Right cardiac atrium (tissue), 5 donors: ENCODE data around the gene FBLN7. TPM values are rescaled to one million over a fixed set of nuclear protein-coding genes. Genes with fewer than 3 reads are reported as not detected.

Experiments used
- ATAC-seq, 2 donors: fragments of 200-7000 bp; cut with Tn5 transposase; one replicate each; pipeline versions ENCODE4 v1.8.0 to v1.9.1; 2020; ENCODE audit warnings: moderate library complexity in 2 of 2, mild to moderate bottlenecking in 1 of 2
- DNase-seq, 3 donors: peaks; one replicate each; pipeline ENCODE4 v3.0.0-alpha.2; 2020
- H3K27ac ChIP-seq: one replicate; pipeline ENCODE4 v1.5.1; 2013; ENCODE audit warnings: mild to moderate bottlenecking, low read length, control low read depth, moderate library complexity
- H3K27me3 ChIP-seq: one replicate; pipeline ENCODE4 v1.6.1; 2013; ENCODE audit not compliant: control insufficient read depth, insufficient read depth
- H3K4me1 ChIP-seq: one replicate; pipeline ENCODE4 v1.6.1; 2013; ENCODE audit warnings: low read length; ENCODE audit not compliant: control insufficient read depth, insufficient read depth
- H3K4me3 ChIP-seq: one replicate; pipeline ENCODE4 v1.5.1; 2013; ENCODE audit warnings: low read length, control low read depth
- H3K9me3 ChIP-seq: one replicate; pipeline ENCODE4 v1.6.1; 2013; ENCODE audit warnings: low read length; ENCODE audit not compliant: control insufficient read depth
- WGBS: extraction: QIAGEN DNeasy Blood & Tissue Kit; methylation state at CpG from one replicate; pipeline ENCODE4 v1.1.7; 2013; 5-methylcytosine and 5-hydroxymethylcytosine counted together
- intact Hi-C, 4 donors: fragments of 100-400 bp; cut with DNase I; formaldehyde crosslinking; loops; one replicate each; pipeline versions ENCODE4 v1.11.0 to v1.14.0; 2022 to 2023
- polyA plus RNA-seq: library from polyadenylated mRNA; stranded (reverse); fragments of 200-250 nt; gene quantifications from one replicate; pipeline ENCODE4 v1.2.3, GENCODE V29; 2013
- total RNA-seq, 4 donors: library from RNA; stranded (reverse); fragmentation: NEBNext Ultra II Directional; extraction: Animal tissue kit (Norgen Biotek cat#: 25700); gene quantifications; one replicate each; pipeline ENCODE4 v1.2.1, GENCODE V29; 2021
- donor health status: healthy with polysubstance abuse.
- donor health status: DM: no; HTN: yes; CAD: no.
- donor health status: DM: no; HTN: no; CAD: no.
- donor health status: DM: no; HTN: yes; CAD: no; lungs with severe emphysema.
- donor health status: DM: yes; HTN: yes; CAD: no.

The FBLN7 gene
- total and polyA plus RNA-seq, 5 donors: 1.3 to 1.9 (median 1.6) TPM

DNA sequence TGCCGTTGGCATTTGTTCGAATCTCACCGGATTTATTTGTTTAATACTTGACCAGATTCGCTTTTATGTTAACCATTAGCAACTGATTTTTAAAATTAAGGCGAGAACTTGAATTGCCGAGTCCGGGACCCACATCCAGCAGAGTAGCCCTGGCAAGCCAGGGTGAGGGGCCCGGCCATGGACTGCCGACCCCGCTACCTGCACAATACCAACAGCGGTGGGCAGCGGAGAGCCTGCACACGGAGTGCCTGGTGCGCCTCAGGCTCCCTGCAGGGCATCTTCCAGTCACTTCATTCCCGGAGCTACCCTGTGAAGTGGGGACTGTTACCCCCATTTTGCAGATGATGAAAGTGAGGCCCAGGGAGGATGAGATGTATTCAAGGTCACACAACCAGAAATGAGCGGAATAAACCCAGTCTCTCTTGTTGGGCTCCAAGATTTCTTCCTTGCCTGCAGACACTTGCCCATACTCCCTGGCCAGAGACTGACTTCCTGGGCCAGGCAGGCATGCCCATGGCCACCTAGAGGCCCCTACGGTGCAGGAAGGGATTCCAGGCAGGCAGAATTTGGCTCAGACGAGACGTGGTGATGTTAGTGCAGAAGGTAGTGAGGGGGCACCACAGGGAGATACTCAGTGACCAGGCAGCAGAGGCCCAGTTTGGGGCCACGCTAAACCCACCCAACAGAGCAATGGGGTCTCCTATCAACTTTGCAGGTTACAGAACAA, 2.9 kb downstream of the FBLN7 start:
- Histone ChIP-seq H3K27ac (no peak overlapping the region), H3K27me3 (no peaks in the 10 kb centered on the region), H3K4me3 (no peak overlapping the region), H3K9me3 (no peaks in the 10 kb centered on the region), H3K4me1 (no peaks in the 10 kb centered on the region)
- no peak for ATAC-seq
- WGBS: 87% methylated on average over 20 of the region's 20 CpGs
- intact Hi-C loops: no loop called here
- DNase-seq: no peak

DNA sequence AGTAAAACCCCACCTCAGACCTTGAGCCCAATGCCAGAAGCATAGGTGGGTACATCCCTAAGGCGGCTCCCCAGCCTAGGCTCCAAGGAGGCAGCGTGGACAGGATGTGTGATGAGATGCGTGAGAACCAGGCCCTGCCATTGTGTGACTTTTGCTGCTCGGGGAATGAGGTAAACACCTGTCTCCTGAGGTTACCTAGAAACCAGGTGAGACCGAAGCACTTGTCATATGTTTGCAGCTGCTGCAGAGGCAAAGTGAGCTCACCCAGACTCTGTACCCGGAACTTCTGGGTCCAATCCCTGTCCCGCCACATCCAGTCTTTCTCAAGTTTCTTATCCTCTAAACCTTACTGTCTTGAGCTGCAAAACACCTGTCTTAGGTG, 3.4 kb downstream of the FBLN7 start:
- 92% methylated on average over 7 of the region's 7 CpGs for WGBS
- H3K27ac ChIP-seq: no peak overlapping the region

DNA sequence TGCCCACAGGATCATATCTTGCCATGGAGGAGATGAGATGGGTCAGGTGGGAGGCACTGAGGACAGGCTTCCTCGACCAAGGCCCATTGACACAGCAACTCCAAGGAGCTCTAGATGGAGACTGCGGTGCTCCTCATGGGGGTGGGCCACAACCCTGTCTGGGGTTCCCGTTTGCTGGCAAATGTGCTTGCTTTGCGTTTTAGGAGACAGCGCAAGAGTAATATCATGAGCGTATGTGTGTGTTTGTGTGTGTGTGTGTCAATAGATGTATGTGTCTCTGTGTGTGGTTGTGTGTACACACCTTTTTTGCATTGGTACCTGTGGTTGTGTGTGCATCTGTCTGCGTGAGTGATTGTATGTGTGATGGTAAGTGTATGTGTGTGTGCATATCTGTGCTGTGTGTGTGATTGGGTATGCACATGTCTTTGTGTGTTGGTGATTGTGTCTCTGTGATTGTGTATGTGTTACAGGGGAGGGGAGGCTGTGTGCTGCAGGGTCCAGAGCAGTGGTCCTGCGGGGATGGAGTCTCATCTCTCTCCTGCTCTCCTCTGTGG, 4.4 kb downstream of the FBLN7 start:
- H3K4me1 ChIP-seq: no peaks in the 10 kb centered on the region
- DNase-seq: no peak
- H3K27ac ChIP-seq: no peak overlapping the region
- H3K9me3 ChIP-seq: no peaks in the 10 kb centered on the region
- WGBS: 89% methylated on average over 8 of the region's 8 CpGs
- no peaks in the 10 kb centered on the region for H3K27me3 ChIP-seq
- ATAC-seq: no peak
- intact Hi-C loops: no loop called here
- no peak overlapping the region for H3K4me3 ChIP-seq

More for the DNA sequence above, 3.4 kb downstream of the FBLN7 start:
- H3K4me3 ChIP-seq: no peak overlapping the region
- intact Hi-C loops: no loop called here
- no peaks in the 10 kb centered on the region for H3K4me1 ChIP-seq
- ATAC-seq (no peak), DNase-seq (no peak)
- no peaks in the 10 kb centered on the region for H3K9me3 ChIP-seq
- no peaks in the 10 kb centered on the region for H3K27me3 ChIP-seq

DNA sequence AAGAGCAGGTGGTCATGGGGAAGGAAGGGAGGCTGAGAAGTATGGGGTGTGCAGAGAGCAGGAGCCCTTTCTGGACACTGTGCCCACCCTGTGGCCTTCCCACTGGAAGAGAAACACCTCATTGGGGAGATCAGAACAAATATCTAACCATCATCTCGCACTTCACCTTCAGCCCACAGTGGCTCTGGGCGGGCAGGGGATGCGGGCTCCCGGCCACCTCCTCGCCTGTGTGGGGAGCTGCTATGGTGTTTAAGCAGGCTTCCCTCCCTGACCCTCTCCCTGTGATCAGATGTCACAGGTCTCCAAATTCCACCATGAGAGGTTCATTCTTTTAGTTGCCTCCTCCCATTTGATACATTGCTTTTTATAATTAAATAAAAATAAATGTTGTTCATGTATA, 5.0 kb downstream of the FBLN7 start:
- intact Hi-C loops: no loop called here
- H3K27me3 ChIP-seq: no peaks in the 10 kb centered on the region
- ATAC-seq (no peak), DNase-seq (no peak)
- H3K4me3 ChIP-seq: no peak overlapping the region
- H3K9me3 ChIP-seq: no peaks in the 10 kb centered on the region
- no peak overlapping the region for H3K27ac ChIP-seq
- no peaks in the 10 kb centered on the region for H3K4me1 ChIP-seq
- WGBS: 92% methylated on average over 5 of the region's 5 CpGs

DNA sequence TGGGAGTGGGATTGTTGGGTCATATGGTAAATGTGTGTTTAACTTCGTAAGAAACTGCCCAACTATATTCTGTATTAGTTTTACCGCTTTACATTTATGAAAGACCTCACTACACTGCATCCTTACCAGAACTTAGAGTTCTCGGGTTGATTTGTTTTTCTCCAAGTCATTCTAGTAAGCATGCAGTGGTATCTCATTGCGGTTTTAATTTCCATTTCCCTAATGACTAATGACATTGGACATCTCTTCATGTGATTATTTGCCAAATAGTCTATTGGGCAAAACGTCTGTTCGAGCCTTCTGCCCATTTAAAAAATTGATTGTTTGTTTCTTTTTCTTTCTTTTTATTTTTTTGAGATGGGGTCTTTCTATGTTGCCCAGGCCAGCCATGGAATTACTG, 6.8 kb downstream of the FBLN7 start:
- Histone ChIP-seq H3K4me3 (no peak overlapping the region), H3K9me3 (no peaks in the 10 kb centered on the region), H3K4me1 (peaks cover 3% of the 10 kb centered on the region), H3K27me3 (no peaks in the 10 kb centered on the region), H3K27ac (no peak overlapping the region)
- intact Hi-C loops: no loop called here
- no peak for ATAC-seq
- WGBS: 89% methylated on average over 6 of the region's 6 CpGs
- no peak for DNase-seq

DNA sequence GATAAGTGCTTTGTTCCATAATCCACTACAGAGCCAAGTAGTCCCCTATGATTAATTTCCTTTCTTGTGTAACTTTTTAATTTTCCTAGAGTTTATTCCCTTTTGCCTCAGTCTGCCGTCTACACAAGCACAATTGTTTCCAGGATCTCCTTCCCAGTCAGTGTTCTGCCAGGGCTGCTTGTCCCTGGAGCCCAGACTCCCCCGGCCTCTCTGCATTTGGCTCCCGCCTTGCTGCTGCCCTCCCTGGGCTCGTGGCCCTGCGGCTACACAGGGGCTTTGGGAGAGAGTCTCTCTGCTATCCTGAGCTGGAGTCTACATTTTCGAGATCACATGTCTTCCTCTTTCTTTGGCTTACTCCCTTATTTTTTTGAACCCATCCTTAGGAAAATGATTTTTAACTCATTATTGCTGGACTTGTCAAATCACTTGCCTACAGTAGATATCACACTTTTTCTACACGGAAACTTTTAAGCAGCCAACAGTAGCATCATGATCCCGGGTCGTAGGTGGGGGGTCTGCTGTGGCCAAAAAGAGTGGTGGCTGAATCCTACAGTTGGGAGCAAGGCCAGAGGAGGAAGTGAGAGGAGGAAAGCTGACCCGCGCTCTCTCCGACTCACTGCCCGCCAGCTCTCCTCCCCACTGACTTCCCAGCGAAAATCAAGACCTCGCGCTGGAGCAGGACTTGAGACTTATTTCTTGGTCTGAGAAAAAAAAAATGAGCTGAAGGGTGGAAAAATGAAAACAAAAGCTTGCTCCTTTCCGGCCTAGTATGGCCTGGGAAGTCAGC, 9.4 kb downstream of the FBLN7 start:
- intact Hi-C loops: no loop called here
- Histone ChIP-seq H3K27me3 (no peaks in the 10 kb centered on the region), H3K27ac (no peak overlapping the region), H3K9me3 (no peaks in the 10 kb centered on the region), H3K4me1 (peaks cover 3% of the 10 kb centered on the region), H3K4me3 (no peak overlapping the region)
- 47% methylated on average over 17 of the region's 17 CpGs for WGBS
- DNase-seq: peak; percentile 53 to 83 (median 82)
- peak; percentile 76 to 87 for ATAC-seq

DNA sequence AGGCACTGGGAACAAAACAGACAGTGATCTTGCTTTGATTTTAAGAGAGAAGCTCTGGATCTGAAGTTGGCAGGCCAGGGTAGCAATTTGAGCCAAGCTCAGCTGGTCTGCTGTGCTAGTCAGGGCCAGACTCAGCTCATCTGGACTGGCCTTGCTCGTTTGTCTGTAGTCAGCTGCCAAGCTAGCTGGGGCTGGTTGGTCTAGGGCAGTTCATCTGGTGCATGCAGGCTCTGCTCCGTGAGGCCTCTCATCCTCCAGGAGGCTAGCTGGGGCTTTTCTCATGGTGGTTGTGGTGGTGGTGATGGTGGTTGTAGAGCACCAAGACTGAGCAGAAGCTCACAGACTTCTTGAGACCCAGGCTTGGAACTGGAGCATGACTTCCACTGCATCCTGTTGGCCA, 10.3 kb downstream of the FBLN7 start:
- Histone ChIP-seq H3K9me3 (no peaks in the 10 kb centered on the region), H3K27me3 (no peaks in the 10 kb centered on the region), H3K4me3 (no peak overlapping the region), H3K4me1 (peaks cover 3% of the 10 kb centered on the region), H3K27ac (no peak overlapping the region)
- ATAC-seq: peak in 1 of 2 donors; percentile 30
- no peak for DNase-seq
- WGBS: 70% methylated on average over 2 of the region's 2 CpGs
- intact Hi-C loops: no loop called here

DNA sequence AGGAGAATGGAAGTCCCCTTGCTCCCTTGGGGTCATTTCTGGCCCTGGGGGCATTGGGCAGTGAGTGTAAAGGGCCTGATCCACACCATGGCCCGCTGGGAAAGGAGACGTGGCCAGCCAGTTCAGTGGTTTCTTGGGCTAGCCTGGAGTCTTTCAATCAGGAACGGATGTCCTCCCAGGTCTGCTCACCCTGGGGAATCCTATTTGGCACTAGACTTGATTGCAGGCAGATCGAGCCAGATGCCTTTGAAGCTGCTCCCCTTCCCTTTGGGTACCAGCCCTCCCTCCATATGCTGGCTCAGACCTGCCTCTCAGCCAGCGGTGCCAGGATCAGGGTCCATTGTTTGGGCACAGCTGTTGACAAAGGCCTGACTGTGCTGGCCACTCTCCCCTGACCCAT, 11.0 kb downstream of the FBLN7 start:
- no peak for ATAC-seq
- intact Hi-C loops: no loop called here

DNA sequence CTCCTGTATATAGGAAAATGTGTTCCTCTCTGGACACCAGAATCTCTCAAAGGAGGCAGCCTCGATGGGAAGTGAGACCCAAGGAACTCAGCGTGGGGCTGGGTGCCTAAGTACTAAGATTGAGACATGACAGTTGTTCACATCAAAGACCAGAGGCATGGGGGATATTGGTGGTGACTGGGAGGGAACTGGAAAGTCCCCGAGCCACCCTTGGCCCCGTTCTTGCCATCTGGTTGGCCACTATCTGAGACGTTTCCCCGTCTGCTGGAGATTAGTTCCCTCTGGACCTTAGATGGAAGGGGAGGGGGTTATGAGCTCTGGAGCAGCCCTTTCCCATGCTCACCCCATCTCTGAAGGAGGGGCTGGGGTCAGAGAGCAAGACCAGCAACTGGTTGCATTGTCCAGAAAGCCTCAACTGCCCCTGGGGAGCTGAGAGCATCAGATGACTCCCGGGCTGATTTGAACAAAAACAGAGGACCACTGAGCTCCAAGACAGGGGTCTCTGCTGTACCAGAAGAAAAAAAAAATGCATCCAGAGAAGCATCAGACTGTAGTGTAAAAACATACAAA, 11.8 kb downstream of the FBLN7 start:
- H3K4me3 ChIP-seq: no peak overlapping the region
- no peaks in the 10 kb centered on the region for H3K9me3 ChIP-seq
- DNase-seq (no peak), ATAC-seq (peak in 1 of 2 donors; percentile 10)
- H3K4me1 ChIP-seq: peaks cover 3% of the 10 kb centered on the region
- no peaks in the 10 kb centered on the region for H3K27me3 ChIP-seq
- no peak overlapping the region for H3K27ac ChIP-seq
- 62% methylated on average over 7 of the region's 7 CpGs for WGBS
- intact Hi-C loops: no loop called here

More for the DNA sequence above, 11.0 kb downstream of the FBLN7 start:
- no peaks in the 10 kb centered on the region for H3K9me3 ChIP-seq
- H3K27ac ChIP-seq: no peak overlapping the region
- DNase-seq: no peak
- 81% methylated on average over 5 of the region's 5 CpGs for WGBS
- no peaks in the 10 kb centered on the region for H3K27me3 ChIP-seq
- no peak overlapping the region for H3K4me3 ChIP-seq
- peaks cover 3% of the 10 kb centered on the region for H3K4me1 ChIP-seq

DNA sequence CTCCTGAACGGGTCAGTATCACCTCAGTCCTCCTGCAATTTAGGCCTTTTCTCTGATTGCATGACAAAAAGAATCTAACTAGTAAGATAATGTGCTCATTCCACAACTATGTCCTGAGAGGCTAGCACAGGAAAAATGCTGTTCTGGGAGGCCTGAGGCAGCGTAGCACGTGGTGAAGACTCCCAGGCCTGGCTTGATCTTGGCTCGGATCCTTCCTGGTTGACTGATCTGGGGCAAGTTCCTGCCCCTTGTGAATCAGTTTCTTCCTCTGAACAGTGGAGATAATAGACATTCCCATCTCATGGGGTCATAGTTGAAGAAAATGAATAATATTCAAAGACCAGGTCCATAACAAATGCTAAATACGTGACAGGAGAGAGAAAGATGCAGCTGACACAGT, 12.3 kb downstream of the FBLN7 start:
- ATAC-seq (peak; percentile 47 to 73), DNase-seq (peak in 1 of 3 donors; percentile 47)
- H3K4me3 ChIP-seq: no peak overlapping the region
- intact Hi-C loops: no loop called here
- no peaks in the 10 kb centered on the region for H3K27me3 ChIP-seq
- peaks cover 3% of the 10 kb centered on the region for H3K4me1 ChIP-seq
- H3K9me3 ChIP-seq: no peaks in the 10 kb centered on the region
- H3K27ac ChIP-seq: no peak overlapping the region
- 49% methylated on average over 5 of the region's 5 CpGs for WGBS

DNA sequence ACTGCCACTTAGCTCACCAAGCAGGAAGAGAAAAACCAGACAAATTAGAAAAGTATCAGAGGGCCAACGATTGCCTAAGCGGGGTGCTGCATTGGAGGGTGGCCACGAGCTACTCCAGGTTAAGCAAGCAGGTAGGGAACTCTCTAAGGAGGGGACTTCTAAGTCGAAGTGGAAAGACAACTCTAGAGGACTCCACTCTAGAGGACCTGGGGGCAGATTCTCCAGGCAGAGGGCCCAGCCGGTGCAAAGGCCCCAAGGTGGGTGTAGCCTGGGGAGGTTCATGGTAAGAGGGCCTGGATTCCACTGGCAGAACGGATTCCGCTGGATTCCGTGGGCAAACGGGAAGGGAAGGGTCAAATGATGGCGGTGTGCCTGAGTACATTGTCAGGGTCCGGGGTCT, 12.7 kb downstream of the FBLN7 start:
- WGBS: 81% methylated on average over 11 of the region's 11 CpGs
- DNase-seq: no peak
- Histone ChIP-seq H3K27me3 (no peaks in the 10 kb centered on the region), H3K9me3 (no peaks in the 10 kb centered on the region), H3K27ac (peak overlapping the region; percentile 37), H3K4me1 (peaks cover 3% of the 10 kb centered on the region), H3K4me3 (no peak overlapping the region)
- ATAC-seq: no peak
- intact Hi-C loops: no loop called here
